ENCODE results near the gene POLN. TPM values are rescaled to one million over a fixed set of nuclear protein-coding genes. Genes with fewer than 3 reads are reported as not detected.

Gene POLN
- polyA plus RNA-seq, 3 donors, result 0.08 to 0.33 (median 0.28) TPM

DNA sequence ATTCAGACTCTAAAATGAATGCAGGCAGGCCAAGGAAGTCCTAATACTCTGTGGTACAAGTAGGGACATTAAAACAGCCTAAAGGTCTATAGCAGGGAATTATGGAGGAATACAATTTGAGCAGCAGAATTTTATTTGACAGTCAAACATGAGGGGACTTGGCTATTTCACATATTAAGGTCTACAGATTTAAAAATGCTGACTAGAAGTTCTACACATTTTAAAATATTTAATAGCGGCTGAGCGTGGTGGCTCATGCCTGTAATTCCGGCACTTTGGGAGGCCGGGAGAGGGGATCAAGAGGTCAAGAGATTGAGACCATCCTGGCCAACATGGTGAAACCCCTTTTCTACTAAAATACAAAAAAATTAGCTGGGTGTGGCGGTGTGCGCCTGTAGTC, 10.8 kb downstream of the POLN start:
- Mint-ChIP-seq H3K4me1 (no peaks in the 10 kb centered on the region), H3K9me3 (no peaks in the 10 kb centered on the region), H3K4me3 (no peak overlapping the region), H3K36me3 (peaks cover 49 to 65% of the 10 kb centered on the region in 2 donors), H3K27me3 (ENCODE audit: low read depth in 3 of 3) (no peaks in the 10 kb centered on the region), H3K27ac (no peak overlapping the region)
- no peaks in the 10 kb centered on the region for H3K9me3 ChIP-seq (replicated peaks in 1 of 2; ENCODE audit: control insufficient read depth in 1 of 2, insufficient read depth in 1 of 2, low read length in 2 of 2)
- peaks cover 7% of the 10 kb centered on the region for H4K20me1 ChIP-seq (ENCODE audit: insufficient read depth, low read length)
- H3K27me3 ChIP-seq (ENCODE audit: control insufficient read depth in 2 of 2, insufficient read depth in 2 of 2, low read length in 2 of 2), result no peaks in the 10 kb centered on the region
- no CpG with 5 or more reads among the region's 6 CpGs for WGBS (ENCODE audit: insufficient coverage)
- intact Hi-C loops (cut with micrococcal nuclease), result no loop called here
- H3K4me2 ChIP-seq (replicated peaks; ENCODE audit: extremely low read depth, low read length, poor library complexity, severe bottlenecking), result no peak overlapping the region
- peaks cover 22% of the 10 kb centered on the region for H3K79me2 ChIP-seq (ENCODE audit: insufficient read depth, low read length)
- TF ChIP-seq, protein P1, sequence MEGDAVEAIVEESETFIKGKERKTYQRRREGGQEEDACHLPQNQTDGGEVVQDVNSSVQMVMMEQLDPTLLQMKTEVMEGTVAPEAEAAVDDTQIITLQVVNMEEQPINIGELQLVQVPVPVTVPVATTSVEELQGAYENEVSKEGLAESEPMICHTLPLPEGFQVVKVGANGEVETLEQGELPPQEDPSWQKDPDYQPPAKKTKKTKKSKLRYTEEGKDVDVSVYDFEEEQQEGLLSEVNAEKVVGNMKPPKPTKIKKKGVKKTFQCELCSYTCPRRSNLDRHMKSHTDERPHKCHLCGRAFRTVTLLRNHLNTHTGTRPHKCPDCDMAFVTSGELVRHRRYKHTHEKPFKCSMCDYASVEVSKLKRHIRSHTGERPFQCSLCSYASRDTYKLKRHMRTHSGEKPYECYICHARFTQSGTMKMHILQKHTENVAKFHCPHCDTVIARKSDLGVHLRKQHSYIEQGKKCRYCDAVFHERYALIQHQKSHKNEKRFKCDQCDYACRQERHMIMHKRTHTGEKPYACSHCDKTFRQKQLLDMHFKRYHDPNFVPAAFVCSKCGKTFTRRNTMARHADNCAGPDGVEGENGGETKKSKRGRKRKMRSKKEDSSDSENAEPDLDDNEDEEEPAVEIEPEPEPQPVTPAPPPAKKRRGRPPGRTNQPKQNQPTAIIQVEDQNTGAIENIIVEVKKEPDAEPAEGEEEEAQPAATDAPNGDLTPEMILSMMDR (IDR thresholded peaks at IDR 0.05), result no peak
- no peak for DNase-seq
- H2AFZ ChIP-seq (ENCODE audit: insufficient read depth, low read depth, low read length, poor library complexity, severe bottlenecking), result no peak overlapping the region
- H3K4me1 ChIP-seq (ENCODE audit: control insufficient read depth in 1 of 2, insufficient read depth in 2 of 2, low read length in 2 of 2), result no peaks in the 10 kb centered on the region
- H3K27ac ChIP-seq (ENCODE audit: low read depth in 1 of 2, low read length in 2 of 2), result no peak overlapping the region
- peaks cover 48 to 86% of the 10 kb centered on the region in 2 donors for H3K36me3 ChIP-seq (replicated peaks in 1 of 2; ENCODE audit: control insufficient read depth in 1 of 2, insufficient read depth in 2 of 2, low read length in 2 of 2)
- H3K4me3 ChIP-seq (replicated peaks in 1 of 3; ENCODE audit: low read depth in 2 of 3, low read length in 3 of 3), result no peak overlapping the region
- no peak overlapping the region for H3K9ac ChIP-seq (ENCODE audit: insufficient read depth, low read length, poor library complexity, severe bottlenecking)

DNA sequence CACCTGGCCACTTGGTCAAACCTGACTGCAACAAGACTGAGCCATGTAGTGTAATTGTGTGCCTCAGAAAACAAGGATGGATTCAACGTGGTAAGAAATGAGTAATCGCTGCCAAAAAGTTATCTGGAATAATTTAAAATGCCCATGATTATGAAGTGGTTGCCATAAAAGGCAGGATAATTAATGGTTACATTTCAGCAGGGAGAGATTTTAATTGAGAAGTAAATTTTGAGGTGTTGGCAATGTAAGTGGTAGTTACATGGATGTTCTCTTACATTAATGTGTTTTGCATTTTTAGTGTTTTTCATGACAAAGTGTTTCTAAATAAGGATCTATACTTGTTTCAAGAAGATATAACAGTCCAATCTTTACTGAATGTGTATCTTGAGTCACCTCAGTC, 15.7 kb downstream of the POLN start:
- Mint-ChIP-seq H3K4me3 (no peak overlapping the region), H3K4me1 (no peaks in the 10 kb centered on the region), H3K27ac (no peak overlapping the region), H3K27me3 (ENCODE audit: low read depth in 3 of 3) (no peaks in the 10 kb centered on the region), H3K9me3 (no peaks in the 10 kb centered on the region), H3K36me3 (peaks cover 40 to 60% of the 10 kb centered on the region in 2 donors)
- Histone ChIP-seq H3K9me3 (replicated peaks in 1 of 2; ENCODE audit: control insufficient read depth in 1 of 2, insufficient read depth in 1 of 2, low read length in 2 of 2) (no peaks in the 10 kb centered on the region), H3K4me1 (ENCODE audit: control insufficient read depth in 1 of 2, insufficient read depth in 2 of 2, low read length in 2 of 2) (no peaks in the 10 kb centered on the region), H4K20me1 (ENCODE audit: insufficient read depth, low read length) (no peaks in the 10 kb centered on the region), H2AFZ (ENCODE audit: insufficient read depth, low read depth, low read length, poor library complexity, severe bottlenecking) (no peak overlapping the region), H3K4me2 (replicated peaks; ENCODE audit: extremely low read depth, low read length, poor library complexity, severe bottlenecking) (no peak overlapping the region), H3K79me2 (ENCODE audit: insufficient read depth, low read length) (no peaks in the 10 kb centered on the region), H3K4me3 (replicated peaks in 1 of 3; ENCODE audit: low read depth in 2 of 3, low read length in 3 of 3) (no peak overlapping the region), H3K9ac (ENCODE audit: insufficient read depth, low read length, poor library complexity, severe bottlenecking) (no peak overlapping the region), H3K36me3 (replicated peaks in 1 of 2; ENCODE audit: control insufficient read depth in 1 of 2, insufficient read depth in 2 of 2, low read length in 2 of 2) (peaks cover 27 to 68% of the 10 kb centered on the region in 2 donors), H3K27me3 (ENCODE audit: control insufficient read depth in 2 of 2, insufficient read depth in 2 of 2, low read length in 2 of 2) (no peaks in the 10 kb centered on the region), H3K27ac (ENCODE audit: low read depth in 1 of 2, low read length in 2 of 2) (no peak overlapping the region)
- intact Hi-C loops (cut with micrococcal nuclease), result no loop called here
- TF ChIP-seq, protein P1 (IDR thresholded peaks at IDR 0.05), result no peak
- no CpG with 5 or more reads among the region's 2 CpGs for WGBS (ENCODE audit: insufficient coverage)
- DNase-seq, result no peak

All from CD14-positive monocyte (primary cell).